Panc1 (cell line): Measurements from ENCODE around the gene CDK13. TPM values are rescaled to one million over a fixed set of nuclear protein-coding genes. Genes with fewer than 3 reads are reported as not detected.

Source experiments
- ATAC-seq: fragments of 200-7000 bp; cut with Tn5 transposase; 2 replicates; pipeline ENCODE4 v1.9.1; 2020; ENCODE audit warnings: mild to moderate bottlenecking, moderate library complexity
- BruUV-seq: library from RNA; stranded (reverse); fragments of 400-500 nt; replicated peaks from 2 replicates; lab custom pipeline; 2021; lab: Mats Ljungman, UMichigan
- CTCF ChIA-PET: fragments of 300-600 bp; sonication (Branson Sonifier 250); formaldehyde crosslinking; loops from one replicate; lab custom pipeline; 2022; ENCODE audit warnings: antibody characterized with exemption; lab: Charles Lee
- POLR2A ChIA-PET: fragments of 300-600 bp; sonication (Branson Sonifier 250); formaldehyde crosslinking; loops from one replicate; lab custom pipeline; 2022; ENCODE audit warnings: antibody characterized with exemption; lab: Charles Lee
- DNase-seq: peaks from one replicate; pipeline ENCODE4 v3.0.0-alpha.2; 2010; ENCODE audit warnings: low read depth, low spot score
- H3K27ac ChIP-seq: 2 replicates; pipeline ENCODE4 v1.5.1; 2011; ENCODE audit warnings: mild to moderate bottlenecking, low read length, inconsistent platforms
- H3K27me3 ChIP-seq: fragments of 200-500 bp; sonication (Bioruptor generic); 2 replicates; pipeline ENCODE4 v1.6.0; 2014; ENCODE audit warnings: low read length, inconsistent platforms; ENCODE audit not compliant: control insufficient read depth, insufficient read depth
- H3K36me3 ChIP-seq: fragments of 200-500 bp; sonication (Bioruptor generic); 2 replicates; pipeline ENCODE4 v1.5.1; 2014; ENCODE audit warnings: inconsistent platforms, mild to moderate bottlenecking, low read length, moderate library complexity; ENCODE audit not compliant: control insufficient read depth, insufficient read depth
- H3K4me1 ChIP-seq: 2 replicates; pipeline ENCODE4 v1.5.1; 2011; ENCODE audit warnings: inconsistent platforms, mild to moderate bottlenecking, low read length, moderate library complexity; ENCODE audit not compliant: control insufficient read depth, insufficient read depth
- H3K4me3 ChIP-seq, 2 experiments: 2 replicates each; pipeline ENCODE4 v1.5.1; 2011 to 2012; ENCODE audit warnings: low read depth in 2 of 2, low read length in 2 of 2, mild to moderate bottlenecking in 2 of 2, inconsistent platforms in 1 of 2, moderate library complexity in 1 of 2
- H3K9me3 ChIP-seq: fragments of 200-500 bp; sonication (Bioruptor generic); 2 replicates; pipeline ENCODE4 v1.5.1; 2014; ENCODE audit warnings: low read depth, mild to moderate bottlenecking, inconsistent platforms, low read length, moderate library complexity; ENCODE audit not compliant: control insufficient read depth, insufficient read depth
- CTCF ChIP-seq: fragments of 450-650 bp; IDR thresholded peaks from 2 replicates; pipeline ENCODE4 v1.5.1; 2017; ENCODE audit warnings: mild to moderate bottlenecking
- POLR2AphosphoS5 ChIP-seq: IDR thresholded peaks from 2 replicates; pipeline ENCODE4 v1.6.1; 2012; ENCODE audit warnings: mild to moderate bottlenecking, low read depth, low read length, moderate library complexity
- REST ChIP-seq, 2 experiments: IDR thresholded peaks; 2 replicates each; pipeline ENCODE4 v1.6.1; 2011 to 2012; ENCODE audit warnings: low read depth in 2 of 2, control low read depth in 1 of 2, low read length in 1 of 2, mild to moderate bottlenecking in 1 of 2, moderate library complexity in 1 of 2; ENCODE audit not compliant: insufficient read depth in 1 of 2
- SIN3A ChIP-seq: IDR thresholded peaks from 2 replicates; pipeline ENCODE4 v1.6.1; 2012; ENCODE audit warnings: low read depth, mild to moderate bottlenecking, low read length, moderate library complexity, borderline replicate concordance; ENCODE audit not compliant: insufficient read depth
- TCF7L2 ChIP-seq: IDR thresholded peaks from 2 replicates; pipeline ENCODE4 v1.6.1; 2011; ENCODE audit warnings: mild to moderate bottlenecking, low read depth, low read length, inconsistent platforms
- in situ Hi-C: cut with HindIII; loops from 2 replicates; pipeline ENCODE4 v1.10.0; 2016; ENCODE audit warnings: low sequenced_read_pairs, low pct_unique_long_range_greater_than_20kb
- intact Hi-C: fragments of 100-400 bp; cut with micrococcal nuclease; formaldehyde crosslinking; loops from one replicate; pipeline ENCODE4 v1.10.0; 2022; ENCODE audit not compliant: unreplicated experiment
- total RNA-seq: library from RNA; stranded (reverse); gene quantifications from one replicate; pipeline ENCODE4 v1.2.1, GENCODE V29; 2021; ENCODE audit not compliant: unreplicated experiment

CDK13 gene
- total RNA-seq, 1 experiment from 2014 or later, result 52.0 TPM

DNA sequence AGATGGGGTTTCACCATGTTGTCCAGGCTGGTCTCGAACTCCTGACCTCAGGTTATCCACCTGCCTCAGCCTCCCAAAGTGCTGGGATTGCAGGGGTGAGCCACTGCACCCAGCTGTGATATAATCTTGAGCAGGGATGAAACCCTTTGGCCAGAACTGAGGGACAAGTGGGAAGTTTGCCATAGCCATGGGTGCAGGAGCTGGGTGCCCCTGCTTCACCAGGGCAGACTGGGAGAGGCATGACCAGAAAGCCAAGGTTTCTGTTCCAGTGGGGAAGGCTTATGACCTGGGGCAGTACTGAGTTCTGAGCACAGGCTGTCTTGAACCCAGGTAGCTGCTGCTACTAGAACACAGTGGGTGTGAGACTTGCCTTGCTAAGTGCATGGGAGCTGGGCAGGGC is 40.5 kb upstream of the CDK13 start:
- no peaks in the 10 kb centered on the region; the same call in 1 of the 2 replicates for H3K27me3 ChIP-seq
- H3K27ac ChIP-seq, result no peak overlapping the region
- ATAC-seq (no peak), DNase-seq (no peak)
- ChIA-PET CTCF (no interaction called here), POLR2A (no interaction called here)
- H3K9me3 ChIP-seq, result no peaks in the 10 kb centered on the region
- BruUV-seq, result no TSS peak
- H3K36me3 ChIP-seq, result no peaks in the 10 kb centered on the region
- in situ Hi-C loops (no loop called here), intact Hi-C loops (no loop called here)
- no peak overlapping the region for H3K4me3 ChIP-seq
- H3K4me1 ChIP-seq, result no peaks in the 10 kb centered on the region
- TF ChIP-seq POLR2AphosphoS5, result no peak
- no peak for TF ChIP-seq REST (IDR thresholded peaks at IDR 0.05; ENCODE audit: insufficient read depth in 1 of 2, low read depth in 2 of 2, low read length in 1 of 2)
- no peak for TF ChIP-seq CTCF
- no peak for TF ChIP-seq TCF7L2
- TF ChIP-seq SIN3A, result no peak

DNA sequence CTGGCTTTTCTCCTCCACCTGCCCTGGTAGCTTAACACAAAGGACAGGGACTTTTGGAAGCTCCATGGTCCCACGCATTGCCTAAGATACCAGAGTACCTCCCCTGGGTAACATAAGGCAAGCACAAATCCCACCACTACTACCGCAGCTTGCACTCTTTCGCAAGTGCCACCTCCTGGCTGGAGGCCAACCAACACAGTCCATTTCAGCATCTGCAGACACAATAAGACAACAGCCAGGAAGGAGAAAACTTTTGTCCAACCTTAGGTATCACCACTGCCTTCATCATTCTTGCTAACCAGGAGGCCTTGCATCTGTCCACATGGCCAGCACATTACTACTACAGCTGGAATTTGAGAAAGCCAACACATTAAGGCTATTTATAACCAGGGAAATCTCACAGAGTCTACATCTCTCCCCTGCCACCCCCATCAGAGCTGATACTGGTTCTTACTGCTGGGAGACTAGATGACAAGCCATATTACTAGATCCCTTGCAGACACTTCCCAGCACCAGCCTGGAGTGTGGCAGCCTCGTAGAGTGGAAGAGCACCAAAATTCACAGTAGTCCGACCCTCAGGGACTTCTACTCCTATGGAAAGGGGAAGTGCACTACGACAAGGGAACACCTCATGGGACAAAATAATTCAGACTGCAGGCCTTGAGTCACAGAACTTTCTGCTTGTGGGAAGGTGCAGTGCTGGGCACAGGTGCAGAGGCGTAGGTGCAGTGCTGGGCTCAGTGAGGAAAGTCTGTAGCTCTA is 39.8 kb upstream of the CDK13 start:
- H3K36me3 ChIP-seq, result no peaks in the 10 kb centered on the region
- ATAC-seq, result no peak; the same call in 1 of the 2 replicates
- no peaks in the 10 kb centered on the region for H3K9me3 ChIP-seq
- no peak for DNase-seq
- BruUV-seq, result no TSS peak
- TF ChIP-seq SIN3A, result no peak
- no peak for TF ChIP-seq TCF7L2
- no peak for TF ChIP-seq REST (IDR thresholded peaks at IDR 0.05; ENCODE audit: insufficient read depth in 1 of 2, low read depth in 2 of 2, low read length in 1 of 2)
- TF ChIP-seq CTCF, result no peak
- TF ChIP-seq POLR2AphosphoS5, result no peak
- in situ Hi-C loops, result no loop called here
- H3K27ac ChIP-seq, result no peak overlapping the region
- intact Hi-C loops, result no loop called here
- no peaks in the 10 kb centered on the region for H3K4me1 ChIP-seq
- H3K27me3 ChIP-seq, result no peaks in the 10 kb centered on the region; the same call in 1 of the 2 replicates
- ChIA-PET POLR2A (interaction anchor here (0.6 kb wide), 1 partner anchor 81 kb away, joined by 3 read pairs; no protein-coding TSS in a partner anchor), CTCF (no interaction called here)
- H3K4me3 ChIP-seq, result no peak overlapping the region
